Measurements from ENCODE around the gene ZDHHC11. TPM values are rescaled to one million over a fixed set of nuclear protein-coding genes. Genes with fewer than 3 reads are reported as not detected.

Gene ZDHHC11, protein sequence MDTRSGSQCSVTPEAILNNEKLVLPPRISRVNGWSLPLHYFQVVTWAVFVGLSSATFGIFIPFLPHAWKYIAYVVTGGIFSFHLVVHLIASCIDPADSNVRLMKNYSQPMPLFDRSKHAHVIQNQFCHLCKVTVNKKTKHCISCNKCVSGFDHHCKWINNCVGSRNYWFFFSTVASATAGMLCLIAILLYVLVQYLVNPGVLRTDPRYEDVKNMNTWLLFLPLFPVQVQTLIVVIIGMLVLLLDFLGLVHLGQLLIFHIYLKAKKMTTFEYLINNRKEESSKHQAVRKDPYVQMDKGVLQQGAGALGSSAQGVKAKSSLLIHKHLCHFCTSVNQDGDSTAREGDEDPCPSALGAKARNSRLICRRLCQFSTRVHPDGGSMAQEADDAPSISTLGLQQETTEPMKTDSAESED
- 0.47 and 3.3 TPM in 2 replicates for total RNA-seq

GRCh38 chr5:850511-851006 lies at the start of gene ZDHHC11:
Gene ZDHHC11 (minus strand): TSS chr5:850986. CDS start chr5:850602, 384 bp downstream.

GRCh38 chr5:892394-893136 lies 41.8 kb upstream of the ZDHHC11 start, which contains the start of the genes BRD9 and TRIP13:
Gene BRD9 (minus strand): TSS chr5:892801. CDS start chr5:892657, 144 bp downstream.
Gene TRIP13 (plus strand): TSS chr5:892884. CDS start chr5:892999, 115 bp downstream.

DNA sequence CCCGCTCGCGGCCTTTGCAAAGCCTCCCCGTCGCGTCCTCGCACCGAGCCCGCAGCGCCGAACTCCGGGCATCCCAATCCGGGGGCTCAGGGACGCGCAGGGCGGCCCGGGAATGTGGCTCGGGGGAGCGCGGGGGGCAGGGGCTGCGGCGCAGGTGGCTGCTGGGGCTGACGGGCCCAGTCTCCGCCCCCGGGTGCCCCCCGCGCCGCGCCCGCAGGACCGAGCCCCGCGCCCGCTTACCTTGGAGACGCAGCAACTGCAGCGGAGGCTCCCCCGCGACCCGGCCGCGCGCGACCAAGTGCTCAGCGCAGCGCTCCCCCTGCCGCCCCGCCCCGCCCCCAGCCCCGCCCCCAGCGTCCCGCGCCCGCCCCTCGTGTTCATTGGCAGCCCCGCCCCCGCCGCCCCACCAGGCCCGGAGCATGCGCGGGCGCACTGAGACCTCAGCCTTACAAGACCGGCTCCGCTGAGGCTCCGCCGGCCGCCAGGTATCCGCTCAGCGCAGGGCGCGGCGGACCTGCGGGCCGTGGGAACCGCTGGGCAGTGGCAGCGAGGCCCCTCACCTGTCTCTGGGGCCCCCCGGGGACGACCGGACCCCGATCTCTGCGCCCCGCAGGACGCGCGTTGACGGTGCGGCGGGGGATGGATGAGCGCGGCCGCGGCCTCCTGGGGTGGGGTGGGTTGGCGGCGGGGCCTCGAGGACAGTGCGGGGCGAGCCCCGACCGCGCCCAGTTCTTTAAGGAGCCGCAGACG lies 66.2 kb downstream of the ZDHHC11 start, which contains the start of gene ZDHHC11B:
Gene ZDHHC11B, minus strand, starts transcription at position 302 of the 750 bp plus-strand sequence. CDS start 17,810 bp downstream, outside the sequence.

Other genes starting within 250 kb of the ZDHHC11 start
- gene CEP72, start 238.6 kb downstream of the ZDHHC11 start, total RNA-seq, result 1.4 and 1.5 TPM in 2 replicates
- under 0.01 and 0.09 TPM in 2 replicates for gene TPPP, start 157.6 kb downstream of the ZDHHC11 start, total RNA-seq
- gene ZDHHC11B, start 66.3 kb downstream of the ZDHHC11 start, total RNA-seq, result 0.32 and 0.43 TPM in 2 replicates
- gene BRD9, start 41.8 kb upstream of the ZDHHC11 start, total RNA-seq, result 41.5 and 56.0 TPM in 2 replicates
- 1.8 and 4.1 TPM in 2 replicates for gene TRIP13, start 41.9 kb upstream of the ZDHHC11 start, total RNA-seq
- gene NKD2, start 157.8 kb upstream of the ZDHHC11 start, total RNA-seq, result 0.16 and 4.0 TPM in 2 replicates